ENCODE measurements around the gene MRPS18B.

GRCh38 chr6:30641048-30641447, 23.4 kb downstream of the MRPS18B start:
- TF ChIP-seq SP1 (IDR thresholded peaks at IDR 0.05; ENCODE audit: low read depth) (no peak), CTCF (IDR thresholded peaks at IDR 0.05 in 2 of 3, conservative IDR thresholded peaks at IDR 0.05 in 1 of 3; ENCODE audit: borderline replicate concordance in 1 of 3, insufficient read depth in 1 of 3, low read depth in 2 of 3, low read length in 2 of 3) (no peak), ZNF274 (IDR thresholded peaks at IDR 0.05; ENCODE audit: low read depth, low read length) (no peak), TCF7L2 (IDR thresholded peaks at IDR 0.05; ENCODE audit: borderline replicate concordance, extremely low read depth, insufficient read depth, insufficient read length) (no peak), EZH2 (IDR thresholded peaks at IDR 0.05) (no peak), POLR2AphosphoS5 (IDR thresholded peaks at IDR 0.05; ENCODE audit: low read depth, low read length) (no peak), EGR1 (IDR thresholded peaks at IDR 0.05; ENCODE audit: low read depth) (no peak), POLR2A (IDR thresholded peaks at IDR 0.05; ENCODE audit: borderline replicate concordance, extremely low read depth, insufficient read depth, insufficient read length) (no peak), EZH2phosphoT487 (IDR thresholded peaks at IDR 0.05; ENCODE audit: borderline replicate concordance) (no peak), JUND (IDR thresholded peaks at IDR 0.05) (no peak), ZFX (IDR thresholded peaks at IDR 0.05) (no peak)
- TF ChIP-seq, protein P1, sequence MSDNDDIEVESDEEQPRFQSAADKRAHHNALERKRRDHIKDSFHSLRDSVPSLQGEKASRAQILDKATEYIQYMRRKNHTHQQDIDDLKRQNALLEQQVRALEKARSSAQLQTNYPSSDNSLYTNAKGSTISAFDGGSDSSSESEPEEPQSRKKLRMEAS (IDR thresholded peaks at IDR 0.05), result no peak
- TF ChIP-seq, protein P2, sequence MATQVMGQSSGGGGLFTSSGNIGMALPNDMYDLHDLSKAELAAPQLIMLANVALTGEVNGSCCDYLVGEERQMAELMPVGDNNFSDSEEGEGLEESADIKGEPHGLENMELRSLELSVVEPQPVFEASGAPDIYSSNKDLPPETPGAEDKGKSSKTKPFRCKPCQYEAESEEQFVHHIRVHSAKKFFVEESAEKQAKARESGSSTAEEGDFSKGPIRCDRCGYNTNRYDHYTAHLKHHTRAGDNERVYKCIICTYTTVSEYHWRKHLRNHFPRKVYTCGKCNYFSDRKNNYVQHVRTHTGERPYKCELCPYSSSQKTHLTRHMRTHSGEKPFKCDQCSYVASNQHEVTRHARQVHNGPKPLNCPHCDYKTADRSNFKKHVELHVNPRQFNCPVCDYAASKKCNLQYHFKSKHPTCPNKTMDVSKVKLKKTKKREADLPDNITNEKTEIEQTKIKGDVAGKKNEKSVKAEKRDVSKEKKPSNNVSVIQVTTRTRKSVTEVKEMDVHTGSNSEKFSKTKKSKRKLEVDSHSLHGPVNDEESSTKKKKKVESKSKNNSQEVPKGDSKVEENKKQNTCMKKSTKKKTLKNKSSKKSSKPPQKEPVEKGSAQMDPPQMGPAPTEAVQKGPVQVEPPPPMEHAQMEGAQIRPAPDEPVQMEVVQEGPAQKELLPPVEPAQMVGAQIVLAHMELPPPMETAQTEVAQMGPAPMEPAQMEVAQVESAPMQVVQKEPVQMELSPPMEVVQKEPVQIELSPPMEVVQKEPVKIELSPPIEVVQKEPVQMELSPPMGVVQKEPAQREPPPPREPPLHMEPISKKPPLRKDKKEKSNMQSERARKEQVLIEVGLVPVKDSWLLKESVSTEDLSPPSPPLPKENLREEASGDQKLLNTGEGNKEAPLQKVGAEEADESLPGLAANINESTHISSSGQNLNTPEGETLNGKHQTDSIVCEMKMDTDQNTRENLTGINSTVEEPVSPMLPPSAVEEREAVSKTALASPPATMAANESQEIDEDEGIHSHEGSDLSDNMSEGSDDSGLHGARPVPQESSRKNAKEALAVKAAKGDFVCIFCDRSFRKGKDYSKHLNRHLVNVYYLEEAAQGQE (IDR thresholded peaks at IDR 0.05; ENCODE audit: low read depth), result no peak
